Lung (tissue), 12 donors: ENCODE data around the gene KCNJ6. TPM values are rescaled to one million over a fixed set of nuclear protein-coding genes. Genes with fewer than 3 reads are reported as not detected.

Experiments used
- ATAC-seq: fragments of 200-7000 bp; cut with Tn5 transposase; one replicate; pipeline ENCODE4 v1.9.1; 2020; ENCODE audit warnings: moderate number of reproducible peaks; ENCODE audit not compliant: insufficient read depth, low FRiP score
- DNase-seq, 3 donors: peaks; one replicate each; pipeline ENCODE4 v3.0.0-alpha.2; 2013 to 2017
- H3K27ac ChIP-seq, 2 donors: one replicate each; pipeline ENCODE4 v1.5.1; 2013; ENCODE audit warnings: mild to moderate bottlenecking in 2 of 2, moderate library complexity in 2 of 2, control low read depth in 1 of 2, inconsistent platforms in 1 of 2, low read depth in 1 of 2, low read length in 1 of 2
- H3K27me3 ChIP-seq, 3 donors: one replicate each; pipeline ENCODE4 v1.5.1; 2013; ENCODE audit warnings: low read length in 2 of 3; ENCODE audit not compliant: control insufficient read depth in 3 of 3, insufficient read depth in 3 of 3
- H3K36me3 ChIP-seq, 4 donors: one replicate each; pipeline ENCODE4 v1.5.1; 2013; ENCODE audit warnings: low read length in 4 of 4, mild to moderate bottlenecking in 1 of 4, moderate library complexity in 1 of 4; ENCODE audit not compliant: control insufficient read depth in 4 of 4, insufficient read depth in 4 of 4
- H3K4me1 ChIP-seq, 5 donors: one replicate each; pipeline ENCODE4 v1.5.1; 2013; ENCODE audit warnings: low read length in 5 of 5, mild to moderate bottlenecking in 2 of 5, moderate library complexity in 1 of 5; ENCODE audit not compliant: control insufficient read depth in 5 of 5, insufficient read depth in 5 of 5
- H3K4me3 ChIP-seq: one replicate; pipeline ENCODE4 v1.5.1; 2013; ENCODE audit warnings: mild to moderate bottlenecking, control low read depth, moderate library complexity
- H3K9ac ChIP-seq, 2 donors: one replicate each; pipeline ENCODE4 v1.5.1; 2013; ENCODE audit warnings: low read length in 2 of 2, control low read depth in 1 of 2; ENCODE audit not compliant: insufficient read depth in 1 of 2
- H3K9me3 ChIP-seq, 4 donors: one replicate each; pipeline ENCODE4 v1.5.1; 2013; ENCODE audit warnings: low read length in 3 of 4, mild to moderate bottlenecking in 1 of 4, moderate library complexity in 1 of 4; ENCODE audit not compliant: control insufficient read depth in 4 of 4, insufficient read depth in 3 of 4
- CTCF ChIP-seq: IDR thresholded peaks from 2 replicates; pipeline ENCODE4 v1.5.1; 2012; ENCODE audit warnings: mild to moderate bottlenecking; ENCODE audit errors: control extremely low read depth, extremely low read depth
- WGBS, 2 donors: extraction: QIAGEN DNeasy Blood & Tissue Kit; methylation state at CpG; one replicate each; pipeline ENCODE4 v1.1.7; 2013; 5-methylcytosine and 5-hydroxymethylcytosine counted together
- polyA plus RNA-seq, 2 donors: library from polyadenylated mRNA; stranded (reverse); fragments of 200-250 nt; gene quantifications; one replicate each; pipeline ENCODE4 v1.2.1, GENCODE V29; 2013
- total RNA-seq, 2 donors: library from RNA; depleted of rRNA in 1 of 2; stranded (reverse); fragments of >200 nt in 1 of 2; gene quantifications; one replicate each; pipeline ENCODE4 v1.2.1, GENCODE V29; 2014 to 2021
- donor health status: control.
- donor health status: control.
- donor health status: Bipolar disorder and iron deficiency.
- donor health status: healthy.
- donor health status: DM: yes; HTN: yes; CAD: no.

The KCNJ6 gene
- total and polyA plus RNA-seq, 4 donors = 0.01 to 0.31 (median 0.03) TPM

- Histone ChIP-seq H3K9me3 (no peaks in the 10 kb centered on the region), H3K27ac (no peak overlapping the region), H3K4me1 (peaks cover 0 to under 1% (median 0%) of the 10 kb centered on the region in 5 donors), H3K9ac (no peak overlapping the region), H3K36me3 (no peaks in the 10 kb centered on the region), H3K4me3 (no peak overlapping the region), H3K27me3 (no peaks in the 10 kb centered on the region)
- DNase-seq (no peak), ATAC-seq (no peak)
- 86 to 90% methylated on average over 5 of the region's 5 CpGs for WGBS, 2 donors
- no peak for TF ChIP-seq CTCF
These were observed 328.6 kb downstream of the KCNJ6 start for GRCh38 chr21:37587635-37588177.

- H3K9ac ChIP-seq = no peak overlapping the region
- H3K36me3 ChIP-seq = no peaks in the 10 kb centered on the region
- H3K4me1 ChIP-seq = peaks cover 0 to 1% (median 0%) of the 10 kb centered on the region in 5 donors
- WGBS, 2 donors = 93 to 96% methylated on average over 4 of the region's 4 CpGs
- TF ChIP-seq CTCF = no peak
- no peaks in the 10 kb centered on the region for H3K27me3 ChIP-seq
- no peak overlapping the region for H3K4me3 ChIP-seq
- DNase-seq (no peak), ATAC-seq (no peak)
- H3K27ac ChIP-seq = no peak overlapping the region
- no peaks in the 10 kb centered on the region for H3K9me3 ChIP-seq
These were observed 329.1 kb downstream of the KCNJ6 start for GRCh38 chr21:37587203-37587602.

GRCh38 chr21:37582590-37582989 is 333.7 kb downstream of the KCNJ6 start:
- no peak overlapping the region for H3K9ac ChIP-seq
- H3K27ac ChIP-seq = no peak overlapping the region

More at GRCh38 chr21:37582590-37582989, 333.7 kb downstream of the KCNJ6 start:
- Histone ChIP-seq H3K36me3 (no peaks in the 10 kb centered on the region), H3K4me1 (peaks cover 0 to 1% (median 0%) of the 10 kb centered on the region in 5 donors), H3K27me3 (no peaks in the 10 kb centered on the region), H3K4me3 (no peak overlapping the region), H3K9me3 (peaks cover 0 to 9% (median 4%) of the 10 kb centered on the region in 4 donors)
- TF ChIP-seq CTCF = peak; percentile 23
- DNase-seq (peak; percentile 50 to 72 (median 52)), ATAC-seq (no peak)
- WGBS, 2 donors = 63 to 66% methylated on average over 5 of the region's 5 CpGs
